RWPE2 (cell line): ENCODE measurements around the gene SLC35F4.

ENCODE experiments used
- ATAC-seq: fragments of 200-7000 bp; cut with Tn5 transposase; 3 replicates; pipeline ENCODE4 v1.9.1; 2021; ENCODE audit warnings: low read depth
- DNase-seq: peaks from one replicate; pipeline ENCODE4 v3.0.0-alpha.2; 2020; ENCODE audit warnings: low spot score
- H3K27ac ChIP-seq: fragments of 450-650 bp; 2 replicates; pipeline ENCODE4 v1.5.1; 2017; ENCODE audit warnings: mild to moderate bottlenecking; ENCODE audit not compliant: poor library complexity, severe bottlenecking
- H3K27me3 ChIP-seq: fragments of 250-450 bp; sonication (Bioruptor Pico); 2 replicates; pipeline ENCODE4 v1.5.1; 2021; ENCODE audit warnings: mild to moderate bottlenecking, moderate library complexity; ENCODE audit not compliant: insufficient read depth, poor library complexity, severe bottlenecking
- H3K36me3 ChIP-seq: fragments of 250-450 bp; sonication (Bioruptor Pico); 2 replicates; pipeline ENCODE4 v1.5.1; 2020; ENCODE audit warnings: low read depth, mild to moderate bottlenecking, moderate library complexity
- H3K4me1 ChIP-seq: fragments of 250-450 bp; sonication (Bioruptor Pico); 2 replicates; pipeline ENCODE4 v1.5.1; 2021; ENCODE audit warnings: mild to moderate bottlenecking, moderate library complexity; ENCODE audit not compliant: insufficient read depth, poor library complexity, severe bottlenecking
- H3K4me3 ChIP-seq: fragments of 250-450 bp; sonication (Bioruptor Pico); 2 replicates; pipeline ENCODE4 v1.5.1; 2021; ENCODE audit warnings: mild to moderate bottlenecking, moderate library complexity; ENCODE audit not compliant: severe bottlenecking
- H3K9me3 ChIP-seq: fragments of 250-450 bp; sonication (Bioruptor Pico); 2 replicates; pipeline ENCODE4 v1.5.1; 2021; ENCODE audit warnings: mild to moderate bottlenecking, moderate library complexity; ENCODE audit not compliant: severe bottlenecking
- CTCF ChIP-seq: fragments of 450-650 bp; IDR thresholded peaks from one replicate; pipeline ENCODE4 v1.5.1; 2017; ENCODE audit warnings: mild to moderate bottlenecking, moderate library complexity; ENCODE audit not compliant: poor library complexity, severe bottlenecking

Gene SLC35F4

GRCh38 chr14:57865403-57866198 lies at the start of gene SLC35F4:
Gene SLC35F4 (minus strand): TSS chr14:57866092.
- DNase-seq (no peak), ATAC-seq (peak; percentile 73)
- Histone ChIP-seq H3K9me3 (no peaks in the 10 kb centered on the region), H3K27ac (no peak within 1 kb of the TSS), H3K27me3 (peaks cover 60% of the 10 kb centered on the region), H3K4me1 (no peaks in the 10 kb centered on the region), H3K4me3 (no peak within 1 kb of the TSS), H3K36me3 (no peaks in the 10 kb centered on the region)
- TF ChIP-seq CTCF: peak; percentile 10

- DNase-seq: no peak
- Histone ChIP-seq H3K4me1 (no peaks in the 10 kb centered on the region), H3K4me3 (no peak overlapping the region), H3K36me3 (no peaks in the 10 kb centered on the region), H3K27ac (no peak overlapping the region), H3K9me3 (no peaks in the 10 kb centered on the region), H3K27me3 (peaks cover 25% of the 10 kb centered on the region)
- TF ChIP-seq CTCF: no peak
- ATAC-seq: no peak
Observed at GRCh38 chr14:57909626-57910025, 43.7 kb upstream of the SLC35F4 start.

GRCh38 chr14:57903954-57904353 lies 38.1 kb upstream of the SLC35F4 start:
- Histone ChIP-seq H3K27me3 (peaks cover 21% of the 10 kb centered on the region), H3K9me3 (no peaks in the 10 kb centered on the region), H3K36me3 (no peaks in the 10 kb centered on the region), H3K4me1 (no peaks in the 10 kb centered on the region), H3K4me3 (no peak overlapping the region), H3K27ac (no peak overlapping the region)
- no peak for ATAC-seq
- no peak for DNase-seq
- no peak for TF ChIP-seq CTCF

- H3K4me3 ChIP-seq: no peak overlapping the region
- H3K36me3 ChIP-seq: no peaks in the 10 kb centered on the region
- no peak for DNase-seq
- peaks cover 4% of the 10 kb centered on the region for H3K4me1 ChIP-seq
- no peak overlapping the region for H3K27ac ChIP-seq
- H3K9me3 ChIP-seq: no peaks in the 10 kb centered on the region
- TF ChIP-seq CTCF: no peak
- H3K27me3 ChIP-seq: peaks cover 64% of the 10 kb centered on the region
- ATAC-seq: no peak
Observed at GRCh38 chr14:57898837-57899572, 33.1 kb upstream of the SLC35F4 start.
